CD4-positive, alpha-beta T cell (primary cell): Measurements from ENCODE around the gene PKIG. TPM values are rescaled to one million over a fixed set of nuclear protein-coding genes. Genes with fewer than 3 reads are reported as not detected.

Experiments used
- ATAC-seq: fragments of 200-7000 bp; cut with Tn5 transposase; one replicate; pipeline ENCODE4 v1.10.0; 2022; ENCODE audit warnings: mild to moderate bottlenecking; ENCODE audit not compliant: poor library complexity
- CTCF ChIA-PET: fragments of 350-600 bp; sonication (Branson Sonifier 250); formaldehyde crosslinking; loops from one replicate; lab custom pipeline; 2021; ENCODE audit warnings: antibody characterized with exemption, inconsistent platforms; lab: Charles Lee
- POLR2A ChIA-PET: fragments of 350-600 bp; sonication (Branson Sonifier 250); formaldehyde crosslinking; loops from one replicate; lab custom pipeline; 2021; ENCODE audit warnings: antibody characterized with exemption, inconsistent platforms; lab: Charles Lee
- DNase-seq, 14 experiments: peaks; one replicate each; pipeline ENCODE4 v3.0.0-alpha.2; 2013 to 2020; ENCODE audit warnings: mixed read lengths in 2 of 14
- H3K27ac ChIP-seq, 2 donors: one replicate each; pipeline versions ENCODE4 v1.5.1 to v1.7.0; 2013; ENCODE audit warnings: low read length in 2 of 2, low read depth in 1 of 2, mild to moderate bottlenecking in 1 of 2
- H3K27me3 ChIP-seq, 2 experiments: 1 replicate in 1 of 2; 2 replicates in 1 of 2; pipeline versions ENCODE4 v1.6.1 to v1.7.0; 2013; ENCODE audit warnings: low read length in 2 of 2, control low read depth in 1 of 2, mild to moderate bottlenecking in 1 of 2, moderate library complexity in 1 of 2; ENCODE audit not compliant: insufficient read depth in 2 of 2, control insufficient read depth in 1 of 2
- H3K36me3 ChIP-seq: one replicate; pipeline ENCODE4 v1.6.1; 2013; ENCODE audit warnings: low read length, control low read depth; ENCODE audit not compliant: insufficient read depth
- H3K4me1 ChIP-seq: one replicate; pipeline ENCODE4 v1.6.1; 2013; ENCODE audit warnings: low read length, control low read depth; ENCODE audit not compliant: insufficient read depth
- H3K4me3 ChIP-seq: one replicate; pipeline ENCODE4 v1.5.1; 2013; ENCODE audit warnings: mild to moderate bottlenecking, low read length, moderate library complexity
- H3K9me3 ChIP-seq, 2 experiments: 1 replicate in 1 of 2; 2 replicates in 1 of 2; pipeline versions ENCODE4 v1.6.1 to v1.7.0; 2013; ENCODE audit warnings: low read length in 2 of 2, mild to moderate bottlenecking in 2 of 2, control low read depth in 1 of 2, moderate library complexity in 1 of 2; ENCODE audit not compliant: control insufficient read depth in 1 of 2, insufficient read depth in 1 of 2
- H3K27ac Mint-ChIP-seq: one replicate; pipeline ENCODE4 v1.8.0; 2020; ENCODE audit warnings: mixed read lengths
- H3K27me3 Mint-ChIP-seq: one replicate; pipeline ENCODE4 v1.8.0; 2021; ENCODE audit warnings: mixed read lengths
- H3K36me3 Mint-ChIP-seq: one replicate; pipeline ENCODE4 v1.8.0; 2021; ENCODE audit warnings: low read depth, mixed read lengths
- H3K4me1 Mint-ChIP-seq: one replicate; pipeline ENCODE4 v1.8.0; 2021; ENCODE audit warnings: low read depth, mixed read lengths
- H3K4me3 Mint-ChIP-seq: one replicate; pipeline ENCODE4 v1.8.0; 2020; ENCODE audit warnings: mild to moderate bottlenecking, mixed read lengths
- H3K9me3 Mint-ChIP-seq: one replicate; pipeline ENCODE4 v1.8.0; 2020; ENCODE audit warnings: mixed read lengths
- intact Hi-C, 2 experiments: fragments of 100-400 bp; cut with DNase I in 1 of 2; cut with micrococcal nuclease in 1 of 2; formaldehyde crosslinking; loops; one replicate each; pipeline versions ENCODE4 v1.15.1 to v1.9.0; 2023 to 2025; cut with DNase I, micrococcal nuclease
- total RNA-seq, 174 experiments: library from RNA in 2 of 174; stranded (reverse) in 2 of 174; gene quantifications; one replicate each; pipeline ENCODE4 v1.2.3 and lab custom pipeline; 2021 to 2026
- TF ChIP-seq, protein P1 (sequence below): fragments of 200-600 bp; IDR thresholded peaks from one replicate; pipeline ENCODE4 v1.8.0; 2022; ENCODE audit warnings: antibody characterized with exemption, mild to moderate bottlenecking

The PKIG gene
- total RNA-seq, 2 experiments from 2014 or later: 1.7 to 2.4 TPM

DNA sequence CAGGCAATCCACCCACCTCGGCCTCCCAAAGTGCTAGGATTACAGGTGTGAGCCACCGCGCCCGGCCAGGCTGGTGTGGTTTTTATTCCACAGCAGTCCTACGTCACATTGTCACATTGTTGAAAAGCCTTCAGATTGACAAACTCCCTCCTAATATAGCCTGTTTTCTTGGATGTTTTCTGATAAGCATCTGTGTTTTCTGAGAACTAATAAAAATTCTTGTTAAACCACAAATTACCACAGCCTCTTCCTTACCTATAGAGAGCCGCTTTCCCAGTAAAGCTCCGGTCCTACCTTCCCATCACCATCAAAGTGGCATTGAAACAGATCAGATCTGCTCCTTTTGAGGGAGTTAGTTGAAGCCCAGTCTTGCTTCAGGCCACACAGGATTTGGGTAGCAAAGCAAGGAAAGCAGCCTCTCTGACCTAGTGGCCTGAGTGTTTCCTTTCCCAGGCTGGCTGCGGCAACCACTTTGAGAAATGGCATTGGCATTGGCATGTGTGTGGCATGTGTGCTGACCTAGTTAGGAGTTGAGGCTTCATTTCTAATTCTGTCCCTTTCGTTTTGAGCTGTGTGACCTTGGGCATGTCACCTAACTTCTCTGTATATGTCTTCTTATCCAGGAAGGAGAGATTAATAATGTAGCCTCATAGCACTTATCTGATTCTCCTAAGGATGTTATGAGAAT is 1.7 kb upstream of the PKIG start:
- intact Hi-C loops: no loop called here
- TF ChIP-seq, protein P1, sequence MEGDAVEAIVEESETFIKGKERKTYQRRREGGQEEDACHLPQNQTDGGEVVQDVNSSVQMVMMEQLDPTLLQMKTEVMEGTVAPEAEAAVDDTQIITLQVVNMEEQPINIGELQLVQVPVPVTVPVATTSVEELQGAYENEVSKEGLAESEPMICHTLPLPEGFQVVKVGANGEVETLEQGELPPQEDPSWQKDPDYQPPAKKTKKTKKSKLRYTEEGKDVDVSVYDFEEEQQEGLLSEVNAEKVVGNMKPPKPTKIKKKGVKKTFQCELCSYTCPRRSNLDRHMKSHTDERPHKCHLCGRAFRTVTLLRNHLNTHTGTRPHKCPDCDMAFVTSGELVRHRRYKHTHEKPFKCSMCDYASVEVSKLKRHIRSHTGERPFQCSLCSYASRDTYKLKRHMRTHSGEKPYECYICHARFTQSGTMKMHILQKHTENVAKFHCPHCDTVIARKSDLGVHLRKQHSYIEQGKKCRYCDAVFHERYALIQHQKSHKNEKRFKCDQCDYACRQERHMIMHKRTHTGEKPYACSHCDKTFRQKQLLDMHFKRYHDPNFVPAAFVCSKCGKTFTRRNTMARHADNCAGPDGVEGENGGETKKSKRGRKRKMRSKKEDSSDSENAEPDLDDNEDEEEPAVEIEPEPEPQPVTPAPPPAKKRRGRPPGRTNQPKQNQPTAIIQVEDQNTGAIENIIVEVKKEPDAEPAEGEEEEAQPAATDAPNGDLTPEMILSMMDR: no peak
- Histone ChIP-seq H3K9me3 (no peaks in the 10 kb centered on the region), H3K4me1 (no peaks in the 10 kb centered on the region), H3K4me3 (no peak overlapping the region), H3K36me3 (no peaks in the 10 kb centered on the region), H3K27ac (no peak overlapping the region), H3K27me3 (peaks cover 0 to 2% of the 10 kb centered on the region in 2 experiments)
- H3K4me3 Mint-ChIP-seq: no peak overlapping the region
- ATAC-seq (no peak), DNase-seq (no peak)
- POLR2A ChIA-PET: no interaction called here
- CTCF ChIA-PET: no interaction called here
- peaks cover 5% of the 10 kb centered on the region for H3K4me1 Mint-ChIP-seq
- no peaks in the 10 kb centered on the region for H3K9me3 Mint-ChIP-seq
- no peak overlapping the region for H3K27ac Mint-ChIP-seq
- H3K36me3 Mint-ChIP-seq: no peaks in the 10 kb centered on the region
- H3K27me3 Mint-ChIP-seq: no peaks in the 10 kb centered on the region

- no peaks in the 10 kb centered on the region for H3K36me3 ChIP-seq
- no peak overlapping the region for H3K4me3 Mint-ChIP-seq
- no peaks in the 10 kb centered on the region for H3K36me3 Mint-ChIP-seq
- H3K9me3 Mint-ChIP-seq: no peaks in the 10 kb centered on the region
- intact Hi-C loops: no loop called here
- TF ChIP-seq, protein P1: no peak
- H3K27me3 ChIP-seq: peaks cover 0 to 2% of the 10 kb centered on the region in 2 experiments
- no peak overlapping the region for H3K27ac ChIP-seq
- H3K4me1 Mint-ChIP-seq: no peaks in the 10 kb centered on the region
- H3K9me3 ChIP-seq: no peaks in the 10 kb centered on the region
- DNase-seq (no peak), ATAC-seq (no peak)
- H3K4me1 ChIP-seq: no peaks in the 10 kb centered on the region
- POLR2A ChIA-PET: no interaction called here
- no peak overlapping the region for H3K27ac Mint-ChIP-seq
- H3K27me3 Mint-ChIP-seq: no peaks in the 10 kb centered on the region
- H3K4me3 ChIP-seq: no peak overlapping the region
- CTCF ChIA-PET: no interaction called here
Measured at GRCh38 chr20:44581515-44581914, 864 bp upstream of the PKIG start.

DNA sequence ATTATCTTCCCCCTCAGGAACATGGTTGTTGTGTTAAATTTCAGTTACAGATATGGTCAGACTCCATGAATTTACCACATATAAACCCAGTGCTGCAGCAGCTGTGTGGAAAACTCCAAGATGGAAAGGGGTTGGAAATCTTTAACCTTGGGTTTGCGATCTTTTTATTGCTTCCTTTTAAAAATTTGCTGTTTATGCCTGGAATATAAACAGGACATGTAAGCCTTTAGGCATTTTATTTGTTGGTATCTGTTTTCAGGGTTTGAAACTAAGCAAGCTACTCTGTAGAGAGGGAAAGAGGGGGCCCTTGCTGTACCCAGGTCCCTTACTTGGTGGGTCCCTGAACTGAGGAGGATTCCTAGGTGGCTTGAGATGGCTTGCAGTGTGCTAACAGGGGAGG is 778 bp downstream of the PKIG start:
- no peak overlapping the region for H3K4me3 Mint-ChIP-seq
- TF ChIP-seq, protein P1: no peak
- no peaks in the 10 kb centered on the region for H3K4me1 ChIP-seq

More for the DNA sequence above, 778 bp downstream of the PKIG start:
- no peaks in the 10 kb centered on the region for H3K4me1 Mint-ChIP-seq
- H3K27ac Mint-ChIP-seq: no peak overlapping the region
- H3K27me3 Mint-ChIP-seq: no peaks in the 10 kb centered on the region
- no peaks in the 10 kb centered on the region for H3K36me3 ChIP-seq
- ChIA-PET CTCF (no interaction called here), POLR2A (no interaction called here)
- no peaks in the 10 kb centered on the region for H3K9me3 Mint-ChIP-seq
- H3K27me3 ChIP-seq: peaks cover 0 to 2% of the 10 kb centered on the region in 2 experiments
- no peak overlapping the region for H3K27ac ChIP-seq
- ATAC-seq: no peak
- H3K4me3 ChIP-seq: no peak overlapping the region
- no peaks in the 10 kb centered on the region for H3K36me3 Mint-ChIP-seq
- intact Hi-C loops: no loop called here
- no peaks in the 10 kb centered on the region for H3K9me3 ChIP-seq
- DNase-seq: no peak
